Measurements from ENCODE around the gene TPP1. TPM values are rescaled to one million over a fixed set of nuclear protein-coding genes. Genes with fewer than 3 reads are reported as not detected.

TPP1 gene
- total RNA-seq, 2 donors from 2014 or later: 80.9 to 137 TPM

GRCh38 chr11:6650980-6651379 is 31.8 kb upstream of the TPP1 start:
- intact Hi-C loops (cut with DNase I): no loop called here
- no peak for DNase-seq (ENCODE audit: low spot score)

- intact Hi-C loops (cut with DNase I): no loop called here
- DNase-seq (ENCODE audit: low spot score): no peak
Measured at GRCh38 chr11:6650104-6650503, 30.9 kb upstream of the TPP1 start.

- DNase-seq (ENCODE audit: low spot score): no peak
- intact Hi-C loops (cut with DNase I): no loop called here
Measured at GRCh38 chr11:6648501-6648900, 29.3 kb upstream of the TPP1 start.

- intact Hi-C loops (cut with DNase I): no loop called here
- DNase-seq (ENCODE audit: low spot score): no peak
Measured at GRCh38 chr11:6647836-6648235, 28.6 kb upstream of the TPP1 start.

GRCh38 chr11:6646918-6647679 is 27.9 kb upstream of the TPP1 start:
- intact Hi-C loops (cut with DNase I): no loop called here
- DNase-seq (ENCODE audit: low spot score): no peak

GRCh38 chr11:6646576-6646917 is 27.3 kb upstream of the TPP1 start:
- no peak for DNase-seq (ENCODE audit: low spot score)
- intact Hi-C loops (cut with DNase I): no loop called here

- peak; percentile 93 for DNase-seq (ENCODE audit: low spot score)
- intact Hi-C loops (cut with DNase I): no loop called here
Measured at GRCh38 chr11:6646071-6646470, 26.8 kb upstream of the TPP1 start.

GRCh38 chr11:6642957-6643356 is 23.7 kb upstream of the TPP1 start:
- intact Hi-C loops (cut with DNase I): no loop called here
- no peak for DNase-seq (ENCODE audit: low spot score)

- DNase-seq (ENCODE audit: low spot score): no peak
- intact Hi-C loops (cut with DNase I): no loop called here
Measured at GRCh38 chr11:6640985-6641701, 21.9 kb upstream of the TPP1 start.

GRCh38 chr11:6640036-6640984 is 21.1 kb upstream of the TPP1 start:
- DNase-seq (ENCODE audit: low spot score): no peak
- intact Hi-C loops (cut with DNase I): no loop called here

GRCh38 chr11:6638429-6638828 is 19.2 kb upstream of the TPP1 start:
- intact Hi-C loops (cut with DNase I): no loop called here
- no peak for DNase-seq (ENCODE audit: low spot score)

GRCh38 chr11:6637871-6638270 is 18.6 kb upstream of the TPP1 start:
- DNase-seq (ENCODE audit: low spot score): no peak
- intact Hi-C loops (cut with DNase I): loop anchor here in 1 of 2 donors (1.0 kb wide), 1 partner anchor 45 kb away; no protein-coding TSS in a partner anchor

- DNase-seq (ENCODE audit: low spot score): no peak
- intact Hi-C loops (cut with DNase I): no loop called here
Measured at GRCh38 chr11:6636480-6636879, 17.3 kb upstream of the TPP1 start.

GRCh38 chr11:6635082-6635932 is 16.1 kb upstream of the TPP1 start:
- intact Hi-C loops (cut with DNase I): no loop called here
- DNase-seq (ENCODE audit: low spot score): no peak

- intact Hi-C loops (cut with DNase I): no loop called here
- DNase-seq (ENCODE audit: low spot score): no peak
Measured at GRCh38 chr11:6634534-6634933, 15.3 kb upstream of the TPP1 start.

- DNase-seq (ENCODE audit: low spot score): no peak
Measured at GRCh38 chr11:6633422-6634408, 14.5 kb upstream of the TPP1 start.

GRCh38 chr11:6632116-6633073 is 13.2 kb upstream of the TPP1 start:
- intact Hi-C loops (cut with DNase I): no loop called here
- no peak for DNase-seq (ENCODE audit: low spot score)

More at GRCh38 chr11:6633422-6634408, 14.5 kb upstream of the TPP1 start:
- intact Hi-C loops (cut with DNase I): no loop called here

Data from posterior vena cava (tissue), 2 donors.